HG03095 (cell line): ENCODE data around the gene ZBBX.

ENCODE experiments used
- ATAC-seq: cut with Tn5 transposase; IDR thresholded peaks from one replicate; pipeline ENCODE4 v1.9.1; 2021; ENCODE audit warnings: moderate library complexity; ENCODE audit not compliant: unreplicated experiment

Gene ZBBX

GRCh38 chr3:167306319-167306718, 73.8 kb downstream of the ZBBX start:
- ATAC-seq = no peak

DNA sequence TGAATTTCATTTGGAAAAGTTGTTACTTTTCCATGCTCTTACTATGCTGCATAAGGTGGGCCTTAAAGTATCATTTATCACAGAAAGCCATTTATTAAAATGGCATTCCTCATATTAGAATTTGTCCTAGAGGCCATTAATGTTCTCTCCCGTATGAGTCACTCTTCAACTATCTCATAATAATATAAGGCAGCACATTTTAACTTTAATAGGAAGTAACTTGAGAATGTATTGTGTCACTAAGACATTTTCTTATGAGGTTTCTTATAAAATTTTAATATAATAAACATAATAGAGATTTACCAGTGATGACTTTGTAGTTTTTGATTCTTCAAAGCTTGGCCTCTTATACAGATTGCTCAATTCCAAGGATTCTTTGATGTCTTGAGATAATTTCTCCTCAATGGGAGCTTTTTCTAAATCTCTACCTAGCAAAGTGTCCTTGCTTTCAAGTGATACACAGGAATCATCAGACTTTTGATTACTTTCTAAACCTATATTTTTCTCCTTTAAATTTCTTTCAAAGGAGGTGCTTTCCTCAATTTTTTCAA, 74.7 kb downstream of the ZBBX start:
- no peak for ATAC-seq

GRCh38 chr3:167304077-167304476, 76.0 kb downstream of the ZBBX start:
- ATAC-seq = no peak

DNA sequence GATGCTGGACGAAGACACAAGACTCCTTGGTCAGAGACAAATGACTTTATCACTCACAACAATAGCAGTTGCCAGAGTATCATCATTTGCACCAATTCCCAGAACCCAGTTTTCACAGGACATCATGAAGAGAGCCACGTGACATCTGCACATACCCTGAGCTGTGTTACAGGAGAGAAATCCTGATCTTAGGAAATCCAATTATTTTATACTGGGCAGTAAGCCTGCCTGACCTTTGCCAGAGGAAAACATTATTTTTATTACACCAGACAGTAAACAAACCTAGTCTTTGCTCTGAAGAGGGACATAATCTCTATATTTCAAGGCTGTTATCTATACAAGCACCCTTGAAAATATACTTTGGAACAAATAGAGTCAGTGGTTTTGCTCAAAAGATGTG, 77.4 kb downstream of the ZBBX start:
- ATAC-seq = no peak

- ATAC-seq = no peak
Observed at GRCh38 chr3:167300207-167300606, 79.9 kb downstream of the ZBBX start.

DNA sequence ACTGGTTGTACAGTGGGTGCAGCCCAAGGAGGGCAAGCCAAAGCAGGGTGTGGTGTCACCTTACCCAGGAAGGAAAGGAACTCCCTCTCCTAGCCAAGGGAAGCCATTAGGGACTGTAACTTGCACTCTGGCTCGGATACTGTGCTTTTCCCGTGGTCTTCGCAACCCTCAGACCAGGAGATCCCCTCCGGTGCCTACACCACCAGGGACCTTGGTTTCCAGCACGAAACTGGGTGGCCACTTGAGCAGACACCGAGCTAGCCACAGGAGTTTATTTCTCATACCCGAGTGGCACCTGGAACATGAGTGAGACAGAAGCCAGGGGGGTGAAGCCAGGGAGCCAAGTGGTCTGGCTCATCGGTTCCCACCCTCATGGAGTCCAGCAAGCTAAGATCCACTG, 90.7 kb downstream of the ZBBX start:
- ATAC-seq = no peak

DNA sequence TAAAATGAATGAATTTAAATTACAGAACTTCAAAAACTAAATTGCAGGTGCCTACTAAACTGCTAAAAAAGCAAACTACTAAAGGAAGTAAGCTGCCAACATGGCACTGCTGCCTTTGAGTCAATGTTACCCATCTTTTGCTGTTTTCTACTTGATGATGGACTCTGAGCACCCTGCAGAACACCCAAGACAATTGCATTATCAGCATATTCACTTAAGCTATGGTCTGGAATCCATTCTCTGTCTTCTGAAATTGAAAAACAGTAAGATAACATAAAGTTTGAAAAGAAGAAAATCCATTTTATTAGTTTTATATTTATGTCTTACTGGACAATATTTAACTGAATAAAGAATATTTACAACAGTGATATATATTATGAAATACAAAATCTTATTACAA, 91.4 kb downstream of the ZBBX start:
- ATAC-seq = no peak

GRCh38 chr3:167287308-167287707, 92.8 kb downstream of the ZBBX start:
- no peak for ATAC-seq

DNA sequence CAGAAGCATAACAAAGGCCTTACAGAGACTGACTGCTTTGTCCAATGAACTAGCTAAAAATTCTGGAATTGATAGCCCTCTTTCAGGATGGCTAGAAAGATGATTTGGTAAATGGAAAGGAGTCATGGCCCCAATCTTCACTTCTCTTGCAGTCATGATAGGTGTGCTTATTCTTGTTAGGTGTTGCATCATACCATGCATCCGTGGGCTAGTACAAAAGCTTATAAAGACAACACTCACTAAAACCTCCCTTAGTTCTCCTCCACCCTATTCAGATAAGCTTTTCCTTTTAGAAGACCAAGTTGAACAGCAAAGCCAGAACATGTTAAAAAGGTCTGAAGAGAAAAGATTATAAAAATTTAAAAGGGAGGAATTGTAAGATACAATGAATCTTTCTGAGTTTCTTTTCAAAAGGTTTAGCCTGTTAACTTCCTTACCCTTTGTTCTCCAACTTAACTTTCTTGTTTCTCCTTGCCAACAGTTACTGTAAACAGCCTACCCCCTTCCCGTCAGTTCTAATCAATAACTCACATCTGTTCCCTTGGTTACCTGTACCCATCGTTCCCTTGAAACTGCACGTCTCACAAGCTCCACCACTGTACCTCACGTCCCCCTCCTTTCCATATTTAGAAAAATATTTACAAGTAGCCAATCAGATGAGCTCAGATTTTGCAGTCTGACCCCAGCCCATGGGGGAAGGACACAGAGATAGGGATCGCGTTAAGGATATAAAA, 105.8 kb downstream of the ZBBX start:
- ATAC-seq = no peak

DNA sequence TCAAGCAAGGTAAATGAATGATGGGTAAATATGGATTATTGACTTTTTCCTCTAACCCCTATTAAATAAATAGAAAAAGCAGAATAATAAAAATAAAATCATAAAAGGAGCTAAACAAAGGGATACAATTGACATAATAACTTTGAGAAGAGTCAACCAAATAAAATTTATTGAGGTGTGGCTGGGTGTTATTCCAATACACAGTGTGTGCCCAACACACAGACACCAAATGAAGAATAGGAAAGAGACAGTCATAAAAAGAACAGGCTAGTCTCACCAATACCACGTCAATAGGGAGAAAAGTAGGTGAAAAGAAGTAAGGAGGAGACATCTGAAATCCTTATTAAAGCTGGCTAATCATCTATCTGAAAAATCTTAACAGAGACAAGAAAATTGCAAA, 127.1 kb downstream of the ZBBX start:
- no peak for ATAC-seq

GRCh38 chr3:167251678-167252077, 128.4 kb downstream of the ZBBX start:
- ATAC-seq = no peak

DNA sequence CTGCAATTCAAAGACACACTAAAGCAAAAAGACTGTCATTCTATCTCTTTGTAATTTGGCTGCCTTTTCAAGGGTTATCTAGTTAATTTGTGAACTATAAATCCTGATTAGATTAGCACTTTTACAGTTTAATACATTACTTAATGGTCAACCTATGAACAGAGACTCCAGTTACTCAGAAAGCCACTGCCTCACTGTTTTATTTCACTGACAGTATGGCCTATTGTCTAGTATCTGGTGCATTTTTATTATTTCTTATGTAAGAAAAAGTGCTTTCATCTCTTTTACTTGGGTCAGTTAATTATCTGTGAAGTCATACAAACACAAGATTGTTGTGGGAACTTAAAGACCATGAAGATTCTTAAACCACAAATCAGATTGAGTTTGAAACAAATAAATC, 133.8 kb downstream of the ZBBX start:
- no peak for ATAC-seq

GRCh38 chr3:167241048-167241845, 138.8 kb downstream of the ZBBX start:
- no peak for ATAC-seq

DNA sequence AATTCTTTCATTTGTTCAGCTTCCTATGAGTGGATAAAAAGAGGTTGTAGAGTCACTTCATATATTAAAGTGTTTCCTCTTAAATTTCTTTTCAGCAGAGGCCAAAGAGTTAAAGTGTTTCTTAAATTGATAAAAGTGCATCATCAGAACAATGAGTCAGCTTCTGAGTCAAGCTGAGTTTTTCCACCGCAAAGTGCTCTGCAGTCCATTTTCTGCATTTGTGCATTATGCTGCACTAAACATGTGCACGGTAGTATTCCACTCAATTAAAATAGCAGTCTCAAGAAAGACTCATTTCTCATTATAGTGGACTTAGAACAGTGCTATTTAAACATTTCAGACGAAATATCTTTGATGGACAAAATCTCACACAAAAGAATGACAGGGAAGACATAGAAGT, 152.0 kb downstream of the ZBBX start:
- no peak for ATAC-seq

GRCh38 chr3:167225821-167226220, 154.3 kb downstream of the ZBBX start:
- ATAC-seq = no peak

GRCh38 chr3:167209011-167209410, 171.1 kb downstream of the ZBBX start:
- no peak for ATAC-seq

GRCh38 chr3:167203062-167203461, 177.0 kb downstream of the ZBBX start:
- no peak for ATAC-seq

DNA sequence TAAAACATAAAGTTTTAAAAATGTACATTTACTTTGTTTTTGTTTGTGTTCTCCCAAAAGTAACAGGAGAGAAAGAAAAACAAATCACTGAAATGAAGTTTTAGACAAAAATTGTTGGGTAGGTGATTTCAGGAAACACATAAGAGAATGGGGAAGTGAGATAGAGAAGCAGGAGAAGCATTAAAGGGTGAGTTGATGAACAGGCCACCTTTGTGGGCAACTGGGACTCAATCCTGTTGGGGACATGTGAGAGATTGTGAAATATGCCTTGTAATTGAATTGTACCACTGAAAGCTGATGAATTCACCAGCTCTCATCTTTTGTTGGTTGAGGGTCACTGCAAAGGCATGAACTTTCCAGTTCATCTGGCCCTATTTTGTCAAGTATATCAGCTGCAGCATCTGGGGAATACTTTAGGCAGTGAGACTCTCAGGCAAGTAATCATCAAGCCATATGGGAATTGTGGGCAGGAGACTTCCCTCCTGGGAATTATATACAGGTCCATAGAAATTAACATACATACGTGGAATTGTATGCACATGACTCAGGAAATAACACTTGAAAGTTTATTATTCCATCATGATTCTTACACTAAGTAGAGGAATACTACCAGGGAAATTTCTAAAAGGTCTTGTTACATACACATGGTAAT, 181.0 kb downstream of the ZBBX start:
- no peak for ATAC-seq
